Uterus (tissue), 4 donors: ENCODE data around the gene NDUFB10. TPM values are rescaled to one million over a fixed set of nuclear protein-coding genes. Genes with fewer than 3 reads are reported as not detected.
"Not testable (repeated sequence)": the region's sequence is repeated elsewhere in the genome, so short reads cannot be mapped to it uniquely, and the experiment has no call there.

Source experiments
- DNase-seq, 2 donors: peaks; one replicate each; pipeline ENCODE4 v3.0.0-alpha.2; 2019 to 2020
- H3K27ac ChIP-seq, 2 donors: fragments of 200-600 bp; sonication (generic); 1 replicate in 1 of 2; 2 replicates in 1 of 2; pipeline ENCODE4 v1.5.1; 2016 to 2018
- H3K27me3 ChIP-seq, 2 donors: fragments of 200-600 bp; sonication (generic); one replicate each; pipeline ENCODE4 v1.5.1; 2018 to 2019; ENCODE audit warnings: control low read depth in 1 of 2
- H3K36me3 ChIP-seq, 2 donors: fragments of 200-600 bp; sonication (generic); one replicate each; pipeline ENCODE4 v1.5.1; 2019; ENCODE audit warnings: control low read depth in 1 of 2
- H3K4me1 ChIP-seq, 2 donors: fragments of 200-600 bp; sonication (generic); one replicate each; pipeline ENCODE4 v1.5.1; 2018 to 2019; ENCODE audit warnings: control low read depth in 1 of 2
- H3K4me3 ChIP-seq, 2 donors: fragments of 200-600 bp; sonication (generic); 1 replicate in 1 of 2; 2 replicates in 1 of 2; pipeline ENCODE4 v1.5.1; 2018 to 2019; ENCODE audit warnings: mild to moderate bottlenecking in 1 of 2
- H3K9me3 ChIP-seq, 2 donors: fragments of 200-600 bp; sonication (generic); one replicate each; pipeline ENCODE4 v1.5.1; 2019; ENCODE audit warnings: control low read depth in 1 of 2
- CTCF ChIP-seq, 4 experiments: fragments of 200-600 bp in 2 of 4; fragments of 450-650 bp in 2 of 4; sonication (generic) in 2 of 4; IDR thresholded peaks; one replicate each; pipeline ENCODE4 v1.5.1; 2016 to 2019; ENCODE audit warnings: antibody characterized with exemption in 4 of 4, mild to moderate bottlenecking in 2 of 4, moderate library complexity in 1 of 4
- POLR2A ChIP-seq, 2 donors: fragments of 450-650 bp; IDR thresholded peaks; one replicate each; pipeline ENCODE4 v1.6.1; 2016; ENCODE audit warnings: antibody characterized with exemption in 2 of 2, mild to moderate bottlenecking in 1 of 2, moderate library complexity in 1 of 2
- intact Hi-C: fragments of 100-400 bp; cut with DNase I; formaldehyde crosslinking; loops from one replicate; pipeline ENCODE4 v1.15.1; 2023; ENCODE audit warnings: low total_unique reads
- total RNA-seq, 4 donors: library from RNA; depleted of rRNA in 3 of 4; stranded (reverse); fragments of >200 nt in 3 of 4; gene quantifications; one replicate each; pipeline versions ENCODE4 v1.1.0 to v1.2.4, GENCODE V29; 2014 to 2023
- donor health status: DM: yes; HTN: yes; CAD: no.

NDUFB10 gene
- total RNA-seq, 4 donors from 2014 or later, result 50.1 to 532 (median 78.0) TPM

- Histone ChIP-seq H3K4me3 (no peak overlapping the region), H3K36me3 (no peaks in the 10 kb centered on the region), H3K9me3 (no peaks in the 10 kb centered on the region), H3K4me1 (peaks cover 0 to 5% of the 10 kb centered on the region in 2 donors), H3K27me3 (no peaks in the 10 kb centered on the region), H3K27ac (no peak overlapping the region)
- intact Hi-C loops, result no loop called here
- no peak for TF ChIP-seq POLR2A (IDR thresholded peaks at IDR 0.05)
- no peak for TF ChIP-seq CTCF (IDR thresholded peaks at IDR 0.05)
- no peak for DNase-seq
These were observed 22.3 kb upstream of the NDUFB10 start for GRCh38 chr16:1936945-1937479.

DNA sequence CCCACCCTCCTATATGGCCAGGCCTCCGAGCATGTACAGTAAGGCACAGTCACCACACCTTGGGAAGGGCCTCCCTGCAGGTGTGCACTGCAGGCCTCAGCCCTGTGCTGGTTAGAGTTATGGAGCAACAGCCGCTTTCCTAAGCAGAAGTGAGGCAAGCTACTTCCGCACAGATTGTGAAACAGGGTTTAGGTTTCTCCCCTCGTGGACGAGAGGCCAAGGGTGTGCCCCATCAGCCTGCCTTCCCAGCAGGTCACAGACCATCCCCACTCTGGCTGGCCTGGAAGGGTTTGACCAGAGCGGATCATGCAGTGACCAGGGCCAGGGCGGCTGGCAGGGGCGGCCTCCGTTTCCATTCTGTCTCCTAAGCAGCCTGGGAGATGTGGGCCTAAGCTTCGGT is 21.0 kb upstream of the NDUFB10 start:
- intact Hi-C loops, result no loop called here
- no peak overlapping the region for H3K27ac ChIP-seq
- peaks cover 0 to 5% of the 10 kb centered on the region in 2 donors for H3K4me1 ChIP-seq
- no peaks in the 10 kb centered on the region for H3K9me3 ChIP-seq
- no peak for TF ChIP-seq POLR2A (IDR thresholded peaks at IDR 0.05)
- TF ChIP-seq CTCF (IDR thresholded peaks at IDR 0.05), result no peak
- no peak for DNase-seq
- no peaks in the 10 kb centered on the region for H3K36me3 ChIP-seq
- H3K4me3 ChIP-seq, result no peak overlapping the region
- H3K27me3 ChIP-seq, result no peaks in the 10 kb centered on the region

DNA sequence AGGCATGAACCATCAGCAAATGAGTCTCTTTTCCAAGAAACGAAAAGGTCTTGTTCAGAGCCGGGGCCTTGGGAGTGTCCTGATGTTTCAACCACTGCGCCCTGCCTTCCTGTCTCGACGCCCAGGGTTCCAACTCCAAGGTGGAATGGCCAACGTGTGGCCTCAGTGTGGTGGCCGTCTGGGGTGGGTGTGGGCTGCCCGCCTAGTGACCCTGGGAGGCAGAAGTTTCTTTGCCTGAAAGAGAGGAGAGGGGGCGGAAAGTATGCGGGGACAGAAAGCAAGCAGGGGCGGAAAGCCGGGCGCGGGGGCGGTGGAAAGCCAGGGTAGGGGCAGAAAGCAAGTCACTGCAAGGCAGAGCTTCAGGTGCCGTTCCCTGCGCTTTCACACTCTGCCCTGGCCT is 20.4 kb upstream of the NDUFB10 start:
- H3K27me3 ChIP-seq, result no peaks in the 10 kb centered on the region
- H3K27ac ChIP-seq, result no peak overlapping the region
- H3K4me3 ChIP-seq, result no peak overlapping the region
- intact Hi-C loops, result no loop called here
- peaks cover 0 to 5% of the 10 kb centered on the region in 2 donors for H3K4me1 ChIP-seq
- H3K36me3 ChIP-seq, result no peaks in the 10 kb centered on the region
- TF ChIP-seq POLR2A (IDR thresholded peaks at IDR 0.05), result no peak
- TF ChIP-seq CTCF (IDR thresholded peaks at IDR 0.05), result no peak
- H3K9me3 ChIP-seq, result no peaks in the 10 kb centered on the region
- no peak for DNase-seq

- H3K36me3 ChIP-seq, DNase-seq, H3K27ac ChIP-seq, H3K4me1 ChIP-seq, H3K9me3 ChIP-seq, intact Hi-C loops, H3K27me3 ChIP-seq, H3K4me3 ChIP-seq: not testable (repeated sequence)
These were observed 19.5 kb upstream of the NDUFB10 start for GRCh38 chr16:1939833-1940232.

- Histone ChIP-seq H3K9me3 (no peaks in the 10 kb centered on the region), H3K27me3 (no peaks in the 10 kb centered on the region), H3K36me3 (no peaks in the 10 kb centered on the region), H3K27ac (no peak overlapping the region), H3K4me1 (peaks cover 0 to 5% of the 10 kb centered on the region in 2 donors), H3K4me3 (no peak overlapping the region)
- intact Hi-C loops, result no loop called here
- DNase-seq, result no peak
- TF ChIP-seq POLR2A (IDR thresholded peaks at IDR 0.05) (no peak), CTCF (IDR thresholded peaks at IDR 0.05) (no peak)
These were observed 18.8 kb upstream of the NDUFB10 start for GRCh38 chr16:1940273-1941161.
